ENCODE results near the gene PEF1. TPM values are rescaled to one million over a fixed set of nuclear protein-coding genes. Genes with fewer than 3 reads are reported as not detected.
A peak's percentile ranks its signal among the peaks of the same experiment; 100 is the strongest.

Gene PEF1
- total RNA-seq, 1 donor from 2014 or later = 42.8 TPM

DNA sequence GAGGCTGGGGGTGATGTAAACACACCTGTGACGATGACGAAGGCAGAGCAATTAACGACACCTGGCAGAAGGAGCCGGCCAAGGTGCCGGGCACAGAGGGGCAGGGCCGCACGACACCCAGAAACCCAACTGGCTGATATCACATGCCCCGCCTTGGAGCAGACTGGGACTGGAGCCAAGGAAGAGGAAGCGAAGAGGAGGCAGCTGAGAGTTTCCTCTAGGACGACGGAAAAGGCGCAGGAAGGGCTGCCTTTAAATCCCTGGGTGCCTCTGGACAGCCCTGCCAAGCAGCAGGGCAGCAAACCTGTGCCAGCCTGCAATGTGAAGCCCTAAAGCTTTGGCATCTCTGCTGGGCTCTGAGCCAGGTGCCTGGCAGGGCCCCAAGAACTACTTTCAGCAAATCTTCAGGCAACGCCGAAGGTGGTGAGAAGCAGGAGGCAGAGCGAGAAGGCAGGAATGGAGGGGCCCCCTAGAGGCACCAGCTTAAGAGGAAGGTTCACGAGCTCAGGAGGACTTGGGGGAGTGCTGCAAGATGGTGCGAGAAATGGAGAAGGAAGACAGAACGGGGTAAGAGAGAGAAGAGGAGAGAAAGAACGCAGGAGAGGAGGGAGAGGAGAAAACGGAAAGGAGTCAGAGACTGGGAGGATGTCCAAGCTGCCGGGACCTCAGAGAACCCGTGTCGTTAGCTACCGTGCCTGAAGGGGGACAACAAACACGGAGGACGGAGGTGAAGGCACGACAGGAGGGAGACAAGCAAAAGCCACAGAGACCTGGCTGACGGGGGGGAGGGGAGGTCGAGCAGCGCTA is 25.3 kb upstream of the PEF1 start:
- Mint-ChIP-seq H3K36me3 (ENCODE audit: insufficient read depth) (no peaks in the 10 kb centered on the region), H3K4me1 (ENCODE audit: low read depth) (peaks cover 10% of the 10 kb centered on the region), H3K27ac (peak overlapping the region; percentile 78), H3K9me3 (ENCODE audit: low read depth) (no peaks in the 10 kb centered on the region), H3K4me3 (ENCODE audit: low read depth) (peak overlapping the region; percentile 61), H3K27me3 (peaks cover 36% of the 10 kb centered on the region)
- no peak for DNase-seq (ENCODE audit: low spot score, unreplicated experiment)
- TF ChIP-seq CTCF (IDR thresholded peaks at IDR 0.05; ENCODE audit: unreplicated experiment) = peak; percentile 35

DNA sequence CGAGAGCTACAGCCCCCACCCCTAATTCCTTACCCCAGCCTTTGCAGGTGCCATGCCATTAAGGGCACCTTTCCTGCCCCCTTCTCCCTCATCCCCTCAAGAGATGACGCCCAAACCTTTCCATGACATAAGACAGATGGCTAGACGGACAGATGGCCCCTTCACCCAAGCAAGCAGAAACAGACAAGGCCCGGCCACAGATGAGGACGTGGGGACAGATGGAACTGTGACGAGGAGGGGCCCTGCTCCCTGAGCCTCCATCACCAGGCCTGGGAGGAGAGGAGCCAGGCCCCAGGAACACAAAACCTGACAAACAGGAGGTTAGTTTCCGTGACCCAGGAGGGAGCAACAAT is 24.7 kb upstream of the PEF1 start:
- Mint-ChIP-seq H3K27me3 (peaks cover 36% of the 10 kb centered on the region), H3K9me3 (ENCODE audit: low read depth) (no peaks in the 10 kb centered on the region), H3K36me3 (ENCODE audit: insufficient read depth) (no peaks in the 10 kb centered on the region), H3K4me3 (ENCODE audit: low read depth) (no peak overlapping the region), H3K27ac (peak overlapping the region; percentile 78), H3K4me1 (ENCODE audit: low read depth) (peaks cover 10% of the 10 kb centered on the region)
- no peak for DNase-seq (ENCODE audit: low spot score, unreplicated experiment)
- TF ChIP-seq CTCF (IDR thresholded peaks at IDR 0.05; ENCODE audit: unreplicated experiment) = no peak

GRCh38 chr1:31668303-31668883 is 23.7 kb upstream of the PEF1 start:
- Mint-ChIP-seq H3K4me1 (ENCODE audit: low read depth) (peaks cover 10% of the 10 kb centered on the region), H3K27me3 (peaks cover 35% of the 10 kb centered on the region), H3K9me3 (ENCODE audit: low read depth) (no peaks in the 10 kb centered on the region), H3K36me3 (ENCODE audit: insufficient read depth) (no peaks in the 10 kb centered on the region), H3K27ac (no peak overlapping the region), H3K4me3 (ENCODE audit: low read depth) (no peak overlapping the region)
- DNase-seq (ENCODE audit: low spot score, unreplicated experiment) = no peak
- no peak for TF ChIP-seq CTCF (IDR thresholded peaks at IDR 0.05; ENCODE audit: unreplicated experiment)

DNA sequence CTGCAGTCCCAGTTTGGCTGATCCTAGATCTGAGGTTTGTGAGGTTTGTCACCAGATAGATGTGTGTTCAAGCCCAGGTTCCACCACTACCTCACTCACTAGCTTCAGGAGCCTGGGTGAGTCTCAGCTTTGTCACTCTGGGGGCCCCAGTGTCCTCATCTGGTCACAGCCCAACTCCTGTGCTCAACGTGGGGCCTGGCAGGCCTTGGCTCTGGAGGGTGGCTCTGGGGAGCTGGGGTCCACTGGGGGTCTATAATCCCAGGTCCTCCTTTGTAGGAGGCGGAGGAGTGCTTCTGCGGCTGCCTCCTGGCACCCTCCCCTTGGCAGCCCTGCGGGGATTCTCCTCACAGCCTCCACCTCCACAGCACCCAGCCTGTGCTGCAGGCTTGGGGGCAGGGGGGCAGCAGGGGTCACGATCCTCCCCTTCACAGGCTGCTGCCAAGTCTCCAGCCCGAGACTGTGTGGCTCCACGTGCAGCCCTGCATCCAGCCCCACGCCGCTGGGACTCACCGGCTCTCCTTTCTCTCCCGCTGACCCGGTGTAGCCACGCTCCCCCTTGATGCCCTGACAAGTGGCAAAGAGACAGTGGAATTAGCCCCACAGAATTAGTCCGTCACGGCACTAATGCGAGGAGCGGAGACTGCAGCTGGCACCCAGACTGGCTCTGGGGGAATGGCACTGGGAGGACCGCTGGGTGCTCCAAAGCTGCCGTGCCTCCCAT is 22.5 kb upstream of the PEF1 start:
- no peaks in the 10 kb centered on the region for H3K36me3 Mint-ChIP-seq (ENCODE audit: insufficient read depth)
- no peaks in the 10 kb centered on the region for H3K9me3 Mint-ChIP-seq (ENCODE audit: low read depth)

More for the DNA sequence above, 22.5 kb upstream of the PEF1 start:
- no peak for DNase-seq (ENCODE audit: low spot score, unreplicated experiment)
- Mint-ChIP-seq H3K27ac (no peak overlapping the region), H3K4me3 (ENCODE audit: low read depth) (no peak overlapping the region), H3K4me1 (ENCODE audit: low read depth) (peaks cover 10% of the 10 kb centered on the region), H3K27me3 (peaks cover 38% of the 10 kb centered on the region)
- no peak for TF ChIP-seq CTCF (IDR thresholded peaks at IDR 0.05; ENCODE audit: unreplicated experiment)

All from progenitor cell of endocrine pancreas (in vitro differentiated cells).